Smooth muscle cell (in vitro differentiated cells): ENCODE measurements around the gene SLC49A4. TPM values are rescaled to one million over a fixed set of nuclear protein-coding genes. Genes with fewer than 3 reads are reported as not detected.

Experiments used
- DNase-seq: peaks from one replicate; lab custom pipeline; 2025; ENCODE audit not compliant: unreplicated experiment; lab: John Stamatoyannopoulos, UW
- H2AFZ ChIP-seq: fragments of 200-600 bp; sonication (generic); 2 replicates; pipeline ENCODE4 v1.6.0; 2016; ENCODE audit warnings: antibody characterized with exemption, low read depth, mild to moderate bottlenecking
- H3F3A ChIP-seq: fragments of 200-600 bp; sonication (generic); 2 replicates; pipeline ENCODE4 v1.6.0; 2017; ENCODE audit warnings: antibody characterized with exemption, low read depth
- H3K27ac ChIP-seq: fragments of 200-600 bp; sonication (generic); 2 replicates; pipeline ENCODE4 v1.5.1; 2016; ENCODE audit warnings: low read depth, mild to moderate bottlenecking
- H3K27me3 ChIP-seq: fragments of 200-600 bp; sonication (generic); 2 replicates; pipeline ENCODE4 v1.6.1; 2016; ENCODE audit warnings: low read depth, mild to moderate bottlenecking
- H3K36me3 ChIP-seq: fragments of 200-600 bp; sonication (generic); 2 replicates; pipeline ENCODE4 v1.5.1; 2016; ENCODE audit warnings: low read depth
- H3K4me1 ChIP-seq: fragments of 200-600 bp; sonication (generic); 2 replicates; pipeline ENCODE4 v1.5.1; 2016; ENCODE audit warnings: low read depth
- H3K4me2 ChIP-seq: fragments of 200-600 bp; sonication (generic); 2 replicates; pipeline ENCODE4 v1.6.0; 2016; ENCODE audit warnings: mild to moderate bottlenecking
- H3K4me3 ChIP-seq: fragments of 200-600 bp; sonication (generic); 2 replicates; pipeline ENCODE4 v1.5.1; 2016; ENCODE audit warnings: mild to moderate bottlenecking
- H3K79me2 ChIP-seq: fragments of 200-600 bp; sonication (generic); 2 replicates; pipeline ENCODE4 v1.6.0; 2016; ENCODE audit warnings: low read depth, mild to moderate bottlenecking
- H3K9ac ChIP-seq: fragments of 200-600 bp; sonication (generic); 2 replicates; pipeline ENCODE4 v1.6.0; 2016; ENCODE audit warnings: low read depth
- H3K9me3 ChIP-seq: fragments of 200-600 bp; sonication (generic); replicated peaks from 2 replicates; pipeline ENCODE4 v1.5.1; 2016; ENCODE audit warnings: low read depth
- H4K20me1 ChIP-seq: fragments of 200-600 bp; sonication (generic); 2 replicates; pipeline ENCODE4 v1.6.0; 2016; ENCODE audit warnings: low read depth
- CTCF ChIP-seq: fragments of 200-600 bp; sonication (generic); IDR thresholded peaks from 2 replicates; pipeline ENCODE4 v1.5.1; 2017; ENCODE audit warnings: borderline replicate concordance, mild to moderate bottlenecking, antibody characterized with exemption; ENCODE audit not compliant: insufficient read depth, poor library complexity, severe bottlenecking
- WGBS: methylation state at CpG from one replicate; pipeline ENCODE4 v1.1.7; 2016; ENCODE audit warnings: low lambda C conversion rate; 5-methylcytosine and 5-hydroxymethylcytosine counted together
- polyA plus RNA-seq: library from polyadenylated mRNA; unstranded; fragments of >200 nt; fragmentation: Nextera tagmentation; extraction: Ambion mirVana; gene quantifications from 2 replicates; pipeline ENCODE4 v1.2.1, GENCODE V29; 2016
- total RNA-seq: library from RNA; depleted of rRNA; stranded (reverse); fragments of >200 nt; gene quantifications from 2 replicates; pipeline ENCODE4 v1.2.3, GENCODE V29; 2014

The SLC49A4 gene
- total and polyA plus RNA-seq, 2 experiments from 2014 or later: 7.8 to 19.5 TPM

DNA sequence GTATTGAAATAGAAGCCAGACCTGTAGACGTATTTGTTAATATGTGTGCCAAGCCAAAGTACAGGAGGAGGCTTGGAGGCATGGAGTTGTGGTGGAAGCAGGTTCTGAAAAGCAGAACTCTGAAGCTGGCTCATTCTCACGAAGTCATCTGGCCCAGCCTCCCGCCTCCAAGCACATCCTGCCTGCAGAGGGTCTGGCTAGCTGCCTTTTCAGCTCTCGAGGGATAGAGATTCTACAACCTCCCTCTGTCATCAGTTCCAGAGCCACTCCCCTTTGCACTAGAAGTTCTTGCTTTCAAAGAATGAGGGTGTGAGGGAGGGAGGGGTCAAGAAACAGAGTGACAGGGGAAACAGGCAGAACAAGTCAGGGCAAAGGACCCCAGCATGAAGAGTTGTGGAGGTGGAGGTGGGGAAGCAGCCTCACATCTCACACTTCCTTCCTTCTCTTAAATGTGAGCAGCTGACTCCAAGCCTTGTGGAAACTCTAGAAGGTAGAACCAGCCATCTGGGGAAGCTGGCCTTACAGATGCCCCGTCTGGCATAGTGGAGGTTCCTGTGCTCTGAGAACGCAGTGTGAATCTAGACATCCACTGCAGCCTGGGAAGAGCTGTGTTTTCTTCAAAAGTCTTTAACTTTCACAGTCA lies 95.3 kb downstream of the SLC49A4 start:
- Histone ChIP-seq H3K4me1 (peaks cover 10% of the 10 kb centered on the region), H3K79me2 (no peaks in the 10 kb centered on the region), H4K20me1 (no peaks in the 10 kb centered on the region), H3K4me2 (no peak overlapping the region), H3K4me3 (no peak overlapping the region), H2AFZ (no peak overlapping the region), H3K9ac (no peak overlapping the region), H3K9me3 (no peaks in the 10 kb centered on the region), H3K36me3 (no peaks in the 10 kb centered on the region), H3F3A (no peaks in the 10 kb centered on the region), H3K27me3 (peaks cover 4% of the 10 kb centered on the region), H3K27ac (no peak overlapping the region)
- WGBS: 53% methylated on average over 6 of the region's 6 CpGs
- no peak for DNase-seq
- no peak for TF ChIP-seq CTCF

DNA sequence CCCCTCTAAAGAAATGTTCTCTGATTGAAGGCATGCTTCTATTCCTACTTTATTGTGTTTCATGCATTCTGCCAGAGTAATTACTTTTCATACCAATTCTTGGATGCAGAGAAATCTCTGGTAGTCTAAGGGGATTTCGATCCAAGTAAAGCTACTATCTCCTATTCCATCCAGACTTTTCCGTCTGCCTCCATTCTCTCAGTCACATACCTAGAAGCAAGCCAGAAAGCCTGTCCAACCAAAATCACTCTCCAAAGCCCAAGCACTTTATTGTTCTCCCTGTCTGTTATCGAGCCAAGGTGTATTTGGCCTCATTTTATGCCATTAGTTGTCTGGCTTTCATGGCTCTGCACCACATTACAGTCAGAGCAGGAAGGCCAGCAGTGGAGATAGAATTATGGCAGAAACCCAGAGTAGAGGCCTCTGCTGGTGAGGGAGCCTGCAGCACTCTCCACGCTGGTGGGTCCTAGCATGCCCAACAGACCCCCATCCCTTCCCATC lies 95.9 kb downstream of the SLC49A4 start:
- H3K4me3 ChIP-seq: no peak overlapping the region
- 84% methylated on average over 4 of the region's 4 CpGs for WGBS

GRCh38 chr3:122892118-122892960 lies 97.5 kb downstream of the SLC49A4 start:
- H3K9me3 ChIP-seq: no peaks in the 10 kb centered on the region
- 95% methylated on average over 21 of the region's 21 CpGs for WGBS
- H4K20me1 ChIP-seq: no peaks in the 10 kb centered on the region
- no peaks in the 10 kb centered on the region for H3K79me2 ChIP-seq
- no peaks in the 10 kb centered on the region for H3F3A ChIP-seq
- no peak for TF ChIP-seq CTCF
- no peak overlapping the region for H2AFZ ChIP-seq
- no peak overlapping the region for H3K4me2 ChIP-seq
- peaks cover 13% of the 10 kb centered on the region for H3K27me3 ChIP-seq
- H3K36me3 ChIP-seq: no peaks in the 10 kb centered on the region
- H3K4me3 ChIP-seq: no peak overlapping the region
- H3K9ac ChIP-seq: no peak overlapping the region
- no peak for DNase-seq
- peaks cover 10% of the 10 kb centered on the region for H3K4me1 ChIP-seq
- H3K27ac ChIP-seq: no peak overlapping the region

More for the DNA sequence above, 95.9 kb downstream of the SLC49A4 start:
- Histone ChIP-seq H3K36me3 (no peaks in the 10 kb centered on the region), H4K20me1 (no peaks in the 10 kb centered on the region), H3K4me2 (no peak overlapping the region), H2AFZ (no peak overlapping the region), H3K4me1 (peaks cover 10% of the 10 kb centered on the region), H3K79me2 (no peaks in the 10 kb centered on the region), H3K9me3 (no peaks in the 10 kb centered on the region), H3K9ac (no peak overlapping the region), H3K27ac (no peak overlapping the region), H3F3A (no peaks in the 10 kb centered on the region), H3K27me3 (peaks cover 9% of the 10 kb centered on the region)
- no peak for TF ChIP-seq CTCF
- DNase-seq: no peak
